Stimulated activated CD8-positive, alpha-beta memory T cell treated with anti-CD3 and anti-CD28 coated beads, Interleukin-15, amount 100 ng/mL, for 1 hour (primary cell): Measurements from ENCODE around the gene WBP1.
A peak's percentile ranks its signal among the peaks of the same experiment; 100 is the strongest.

Experiments used
- DNase-seq: peaks from one replicate; pipeline ENCODE4 v3.0.0-alpha.2; 2020; ENCODE audit warnings: low read depth

The WBP1 gene

DNA sequence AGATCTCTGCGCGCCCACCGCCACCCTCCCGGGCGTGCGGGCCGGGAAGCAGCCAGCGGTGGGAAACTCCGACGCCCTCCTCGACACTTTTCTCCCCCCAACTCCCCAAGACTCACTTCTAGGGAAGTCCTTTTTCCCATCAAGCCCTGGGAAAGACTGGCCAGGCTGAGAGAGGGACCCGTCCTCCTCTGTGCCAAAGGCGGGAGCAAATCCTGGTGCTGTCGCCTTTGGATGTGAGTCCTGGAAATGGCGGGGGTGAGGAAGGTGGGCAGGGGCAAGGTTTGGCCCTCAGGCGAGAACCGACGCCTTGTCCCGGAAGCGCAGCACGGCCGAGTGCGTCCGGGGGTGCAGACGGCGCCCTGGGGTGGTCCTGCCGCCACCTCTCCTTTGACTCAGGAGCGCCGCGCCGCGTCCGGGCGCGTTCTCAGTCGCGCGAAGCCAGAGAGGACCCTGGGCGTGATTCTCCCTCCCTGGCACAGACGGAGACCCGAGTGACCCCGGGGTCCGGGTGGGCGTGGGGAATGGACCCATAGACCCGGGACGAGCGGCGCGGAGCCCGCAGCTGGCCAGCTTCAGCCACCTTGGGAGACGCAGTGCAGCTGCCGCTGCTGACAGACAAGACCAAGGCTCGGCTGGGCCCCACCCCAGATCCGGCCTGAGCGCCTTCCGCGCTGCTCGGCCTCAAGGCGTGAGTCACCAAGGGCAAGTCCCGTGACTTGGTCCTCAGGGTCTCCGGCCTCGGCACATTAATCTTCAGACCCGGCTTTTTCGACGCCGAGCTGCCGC, 44.7 kb downstream of the WBP1 start:
- DNase-seq = no peak

DNA sequence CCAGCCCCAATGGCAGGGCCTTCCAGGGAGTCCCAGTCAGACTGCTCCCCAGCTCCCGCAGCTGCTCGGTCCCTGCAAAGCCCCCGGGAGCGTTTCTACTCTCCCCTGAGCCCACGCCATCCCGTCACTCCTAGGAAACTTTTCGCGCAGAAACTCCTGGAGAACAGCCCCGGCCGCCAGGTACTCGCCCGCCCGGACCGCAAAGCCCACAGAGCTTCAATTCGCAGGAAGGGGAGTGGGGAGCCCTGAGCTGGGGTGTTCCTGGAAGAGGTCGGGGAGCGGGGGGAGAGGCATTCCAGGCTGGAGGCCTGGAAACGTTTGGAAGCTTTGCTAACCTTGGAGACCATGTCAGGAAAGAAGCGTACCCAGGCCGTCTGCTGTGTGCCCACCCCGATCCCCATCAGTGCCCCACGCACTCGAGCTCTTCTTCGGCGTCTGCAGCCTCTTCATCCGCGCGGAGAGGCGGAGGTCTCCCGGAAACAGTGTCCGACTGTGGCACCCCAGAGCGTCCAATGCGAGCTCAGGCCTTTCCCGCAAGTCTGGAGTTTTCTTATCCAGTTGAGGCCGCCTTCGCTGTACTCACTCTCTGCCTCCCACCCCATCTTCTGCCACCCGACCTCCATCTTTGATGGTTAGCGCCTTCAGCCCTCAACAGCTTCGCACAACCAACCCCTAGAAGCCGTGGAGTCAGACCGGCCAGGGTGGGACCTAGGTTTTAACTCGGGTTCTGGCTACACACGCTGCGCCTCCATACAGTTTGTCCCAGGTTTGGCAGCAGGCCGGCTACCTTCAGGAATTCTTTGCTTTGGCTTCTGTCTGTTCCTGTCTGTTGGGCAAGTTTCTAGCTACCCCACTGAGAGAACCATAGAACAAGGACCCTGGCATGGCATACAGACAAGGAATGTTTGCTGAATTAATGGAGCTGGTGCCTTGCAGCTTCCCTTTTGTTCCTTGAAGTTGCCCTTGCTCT, 45.6 kb downstream of the WBP1 start:
- no peak for DNase-seq

DNA sequence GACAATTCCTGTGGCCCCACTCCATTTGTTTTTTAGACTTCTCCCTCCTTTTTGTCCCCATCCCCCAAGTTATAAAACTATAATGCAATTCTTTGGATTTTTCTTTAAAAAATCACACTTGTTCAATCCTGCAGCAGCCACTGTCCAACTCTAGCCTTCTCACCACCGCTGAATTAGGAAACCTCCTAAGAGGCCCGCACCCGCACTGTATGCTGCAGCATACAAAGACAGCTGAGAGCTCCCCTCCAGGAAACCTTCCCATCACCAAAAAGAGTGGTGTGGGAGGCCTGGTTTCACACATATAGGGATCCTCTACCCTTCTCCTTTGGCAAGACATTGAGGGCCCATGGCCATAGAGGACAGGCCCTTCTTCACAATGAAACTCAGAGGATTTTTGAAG, 46.4 kb downstream of the WBP1 start:
- no peak for DNase-seq

DNA sequence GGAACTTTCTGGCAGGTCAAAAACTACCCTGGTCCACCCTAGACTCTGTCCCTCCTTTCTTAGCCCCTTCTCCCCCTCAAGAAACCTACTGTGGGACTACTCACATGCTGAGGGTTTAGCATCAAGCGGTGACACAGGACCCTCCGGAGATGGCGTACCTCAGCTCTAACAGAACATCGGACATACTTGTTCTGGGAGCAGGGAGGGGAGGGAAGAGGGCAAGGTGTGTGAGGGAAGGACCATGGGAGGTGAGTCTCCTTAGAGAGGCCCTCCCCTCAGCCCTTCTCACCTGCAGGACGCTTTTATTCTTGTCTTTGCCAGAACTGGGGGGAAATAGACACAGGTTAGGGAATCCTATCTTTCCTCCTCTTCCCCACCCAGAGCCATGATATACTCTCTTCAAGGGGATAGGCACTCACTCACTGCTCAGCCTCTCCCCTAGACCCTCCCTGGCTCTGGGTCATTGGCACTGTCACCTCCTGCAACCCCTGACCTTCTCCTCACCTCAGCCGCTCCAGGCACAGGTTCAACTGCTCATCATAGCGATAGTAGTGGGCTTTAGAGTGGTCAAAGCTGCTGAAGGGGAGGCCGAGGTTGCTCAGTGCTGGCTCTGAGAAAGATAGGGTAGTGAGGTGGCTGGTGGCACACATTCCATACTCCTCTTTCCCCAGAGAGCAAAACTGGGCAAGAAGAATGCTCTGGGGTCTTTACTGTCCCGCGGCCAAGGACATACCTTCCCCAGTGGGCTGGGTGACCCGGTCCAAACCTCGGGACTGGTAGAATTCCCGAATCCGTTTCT, 47.4 kb downstream of the WBP1 start:
- DNase-seq = no peak

DNA sequence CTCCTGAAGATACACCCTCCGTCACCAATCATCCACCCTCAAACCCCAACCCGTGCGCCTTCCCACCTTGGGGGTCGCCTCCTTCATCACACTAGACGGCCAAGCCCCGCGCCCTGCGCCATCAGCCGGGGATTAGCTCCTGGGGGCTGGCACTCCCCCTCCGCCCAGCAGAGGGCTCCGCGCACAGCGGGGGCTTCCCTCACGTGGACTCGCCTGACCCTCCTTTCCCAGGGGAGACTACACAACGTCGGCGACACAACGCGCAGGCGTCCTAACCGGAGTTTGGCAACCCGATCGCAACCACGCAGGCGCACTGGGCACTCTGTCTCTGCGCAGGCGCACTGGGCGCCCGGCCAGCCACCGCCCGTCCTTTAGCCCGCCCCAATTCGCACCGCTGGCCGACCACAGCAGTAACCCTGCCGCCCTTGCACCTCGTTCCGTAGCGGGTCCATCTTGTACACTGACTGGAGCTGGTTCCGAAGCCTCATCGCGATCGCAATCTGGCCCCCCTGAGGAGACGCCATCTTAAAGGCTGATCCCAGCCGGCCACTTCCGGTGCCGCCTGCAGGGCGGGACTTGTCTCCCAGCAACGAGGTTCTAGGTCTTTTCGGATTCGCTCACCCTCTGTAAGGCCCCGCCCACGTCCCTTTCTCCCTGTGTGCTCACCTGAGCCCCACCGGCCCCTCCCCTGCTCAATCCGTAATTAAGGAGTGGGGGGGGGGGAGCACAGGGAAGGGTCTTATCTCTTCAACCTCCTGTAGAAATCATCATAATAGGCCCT, 49.1 kb downstream of the WBP1 start, which contains the start of gene PCGF1:
TSS of gene PCGF1 (minus strand) at position 551 of the 781 bp plus-strand sequence. CDS start at position 524, 27 bp downstream.
- peak; percentile 99 for DNase-seq

DNA sequence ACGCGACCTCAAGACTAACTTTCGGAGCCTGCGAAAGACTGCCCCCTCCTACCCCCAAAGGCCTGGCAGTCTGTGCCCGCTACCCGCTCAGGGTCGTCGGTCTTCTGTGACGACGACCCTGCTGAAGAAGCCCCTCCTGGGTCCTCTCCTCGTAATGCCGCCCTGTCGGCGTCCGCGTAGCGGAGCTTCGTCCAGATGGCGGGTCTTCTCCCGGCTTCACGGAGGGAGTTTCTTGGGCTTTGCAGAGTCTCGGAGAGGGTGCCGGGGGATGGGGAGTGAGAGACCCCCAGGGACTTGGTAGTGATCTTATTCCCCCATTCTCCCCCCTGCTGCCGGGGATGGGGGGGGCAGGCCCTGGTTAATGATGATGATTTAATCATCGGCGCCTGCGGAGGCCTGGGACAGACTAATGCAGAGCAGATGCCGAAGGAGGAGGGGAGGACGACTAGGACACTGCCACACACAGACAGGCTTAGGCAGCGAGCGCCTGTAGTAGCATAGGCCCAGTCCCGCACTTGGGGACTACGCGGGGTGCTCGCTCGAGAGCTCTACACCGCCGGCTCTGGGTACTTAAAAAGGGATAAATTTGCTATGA, 49.8 kb downstream of the WBP1 start:
- DNase-seq = no peak

DNA sequence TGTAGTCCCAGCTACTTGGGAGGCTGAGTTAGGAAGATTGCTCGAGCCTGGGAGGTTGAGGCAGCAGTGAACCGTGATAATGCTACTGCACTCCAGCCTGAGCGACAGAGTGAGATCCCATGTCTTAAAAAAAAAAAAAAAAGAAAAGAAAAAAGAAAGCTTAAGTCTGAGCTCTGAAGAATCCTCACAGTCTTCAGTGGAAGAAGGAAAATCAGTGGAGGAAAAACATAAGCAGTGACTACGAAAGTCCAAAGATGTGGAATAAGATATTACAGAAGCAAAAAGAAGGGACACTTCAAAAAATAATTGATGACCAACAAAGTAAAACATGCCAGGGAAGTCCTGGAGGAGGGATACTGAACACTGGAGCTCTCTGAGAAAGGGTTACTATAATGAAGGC, 52.0 kb downstream of the WBP1 start:
- no peak for DNase-seq
